Astrocyte (in vitro differentiated cells and primary cell): ENCODE measurements around the gene DMTF1. TPM values are rescaled to one million over a fixed set of nuclear protein-coding genes. Genes with fewer than 3 reads are reported as not detected.

Experiments
- DNase-seq: peaks from one replicate; pipeline ENCODE4 v3.0.0-alpha.2; 2010; ENCODE audit warnings: low read depth
- FAIRE-seq: peaks from 2 replicates; lab custom pipeline; 2011; peaks lifted over from hg19 to GRCh38; lab: Jason Lieb, UNC
- H2AFZ ChIP-seq: 2 replicates; pipeline ENCODE4 v1.6.0; 2012; ENCODE audit warnings: low read depth, low read length, inconsistent platforms
- H3K27ac ChIP-seq: 2 replicates; pipeline ENCODE4 v1.5.1; 2011; ENCODE audit warnings: low read depth, low read length, inconsistent platforms
- H3K27me3 ChIP-seq: 2 replicates; pipeline ENCODE4 v1.6.0; 2011; ENCODE audit warnings: low read length, inconsistent platforms; ENCODE audit not compliant: insufficient read depth
- H3K36me3 ChIP-seq: 2 replicates; pipeline ENCODE4 v1.5.1; 2011; ENCODE audit warnings: low read length, inconsistent platforms; ENCODE audit not compliant: insufficient read depth
- H3K4me1 ChIP-seq: 2 replicates; pipeline ENCODE4 v1.5.1; 2011; ENCODE audit warnings: low read length, inconsistent platforms; ENCODE audit not compliant: insufficient read depth
- H3K4me2 ChIP-seq: 2 replicates; pipeline ENCODE4 v1.6.0; 2012; ENCODE audit warnings: low read length, inconsistent platforms
- H3K4me3 ChIP-seq: 2 replicates; pipeline ENCODE4 v1.5.1; 2011; ENCODE audit warnings: low read depth, mild to moderate bottlenecking, low read length, inconsistent platforms; ENCODE audit not compliant: insufficient read depth
- H3K79me2 ChIP-seq: 2 replicates; pipeline ENCODE4 v1.6.0; 2012; ENCODE audit warnings: mild to moderate bottlenecking, low read length, inconsistent platforms; ENCODE audit not compliant: insufficient read depth
- H3K9ac ChIP-seq: 2 replicates; pipeline ENCODE4 v1.6.0; 2012; ENCODE audit warnings: mild to moderate bottlenecking, low read length, inconsistent platforms
- H3K9me3 ChIP-seq: 2 replicates; pipeline ENCODE4 v1.5.1; 2012; ENCODE audit warnings: low read depth, mild to moderate bottlenecking, low read length, inconsistent platforms; ENCODE audit not compliant: insufficient read depth
- H4K20me1 ChIP-seq: 2 replicates; pipeline ENCODE4 v1.6.0; 2012; ENCODE audit warnings: low read length, inconsistent platforms; ENCODE audit not compliant: insufficient read depth
- H3K27ac Mint-ChIP-seq: one replicate; pipeline ENCODE4 v1.8.0; 2021; ENCODE audit warnings: mild to moderate bottlenecking, mixed read lengths; ENCODE audit not compliant: unreplicated experiment
- H3K27me3 Mint-ChIP-seq: one replicate; pipeline ENCODE4 v1.8.0; 2021; ENCODE audit warnings: low read depth, mixed read lengths; ENCODE audit not compliant: unreplicated experiment
- H3K36me3 Mint-ChIP-seq: one replicate; pipeline ENCODE4 v1.8.0; 2021; ENCODE audit warnings: low read depth, mixed read lengths; ENCODE audit not compliant: unreplicated experiment
- H3K4me1 Mint-ChIP-seq: one replicate; pipeline ENCODE4 v1.8.0; 2021; ENCODE audit warnings: low read depth, mixed read lengths; ENCODE audit not compliant: unreplicated experiment
- H3K4me3 Mint-ChIP-seq: one replicate; pipeline ENCODE4 v1.8.0; 2021; ENCODE audit warnings: mild to moderate bottlenecking, moderate library complexity, mixed read lengths; ENCODE audit not compliant: unreplicated experiment
- H3K9me3 Mint-ChIP-seq: one replicate; pipeline ENCODE4 v1.8.0; 2021; ENCODE audit warnings: mild to moderate bottlenecking, mixed read lengths; ENCODE audit not compliant: unreplicated experiment
- CTCF ChIP-seq: IDR thresholded peaks from 2 replicates; pipeline ENCODE4 v1.5.1; 2011; ENCODE audit warnings: low read depth, mild to moderate bottlenecking, inconsistent platforms, low read length, moderate library complexity; ENCODE audit not compliant: insufficient read depth
- EZH2 ChIP-seq: IDR thresholded peaks from 2 replicates; pipeline ENCODE4 v1.6.1; 2012; ENCODE audit warnings: mild to moderate bottlenecking, low read length, inconsistent platforms; ENCODE audit not compliant: insufficient read depth
- total RNA-seq: library from RNA; stranded (reverse); gene quantifications from 2 replicates; pipeline ENCODE4 v1.2.1, GENCODE V29; 2021

The DMTF1 gene
- total RNA-seq, 1 donor from 2014 or later, result 89.2 TPM

- H2AFZ ChIP-seq, result no peak overlapping the region
- no peak overlapping the region for H3K27ac ChIP-seq
- peaks cover 18% of the 10 kb centered on the region for H3K4me1 ChIP-seq
- H4K20me1 ChIP-seq, result peaks cover 73% of the 10 kb centered on the region
- no peaks in the 10 kb centered on the region for H3K9me3 Mint-ChIP-seq
- H3K27me3 Mint-ChIP-seq, result no peaks in the 10 kb centered on the region
- H3K79me2 ChIP-seq, result peaks cover 92% of the 10 kb centered on the region
- TF ChIP-seq CTCF, result no peak
- no peak for TF ChIP-seq EZH2
- no peak overlapping the region for H3K4me2 ChIP-seq
- no peaks in the 10 kb centered on the region for H3K9me3 ChIP-seq
- H3K4me3 Mint-ChIP-seq, result no peak overlapping the region
- peaks cover 2% of the 10 kb centered on the region for H3K36me3 Mint-ChIP-seq
- FAIRE-seq, result no peak
- peaks cover 26% of the 10 kb centered on the region for H3K4me1 Mint-ChIP-seq
- H3K9ac ChIP-seq, result no peak overlapping the region
- DNase-seq, result no peak
- H3K4me3 ChIP-seq, result no peak overlapping the region
- H3K36me3 ChIP-seq, result peaks cover under 1% of the 10 kb centered on the region
- H3K27me3 ChIP-seq, result no peaks in the 10 kb centered on the region
- no peak overlapping the region for H3K27ac Mint-ChIP-seq
Measured at GRCh38 chr7:87159538-87159937, 7.3 kb downstream of the DMTF1 start.

- Histone ChIP-seq H3K9ac (no peak overlapping the region), H3K4me3 (no peak overlapping the region), H3K4me2 (no peak overlapping the region), H3K27me3 (no peaks in the 10 kb centered on the region), H2AFZ (no peak overlapping the region), H3K4me1 (no peaks in the 10 kb centered on the region), H4K20me1 (peaks cover 48% of the 10 kb centered on the region), H3K27ac (no peak overlapping the region), H3K36me3 (peaks cover 42% of the 10 kb centered on the region), H3K79me2 (peaks cover 58% of the 10 kb centered on the region), H3K9me3 (no peaks in the 10 kb centered on the region)
- Mint-ChIP-seq H3K27ac (no peak overlapping the region), H3K9me3 (no peaks in the 10 kb centered on the region), H3K36me3 (peaks cover 6% of the 10 kb centered on the region), H3K27me3 (no peaks in the 10 kb centered on the region), H3K4me1 (no peaks in the 10 kb centered on the region), H3K4me3 (no peak overlapping the region)
- no peak for TF ChIP-seq CTCF
- TF ChIP-seq EZH2, result no peak
- FAIRE-seq, result no peak
- no peak for DNase-seq
Measured at GRCh38 chr7:87164433-87164832, 12.2 kb downstream of the DMTF1 start.

- peaks cover 12% of the 10 kb centered on the region for H3K36me3 Mint-ChIP-seq
- Histone ChIP-seq H3K27ac (no peak overlapping the region), H2AFZ (no peak overlapping the region), H3K27me3 (no peaks in the 10 kb centered on the region), H3K4me1 (no peaks in the 10 kb centered on the region), H3K9ac (no peak overlapping the region), H4K20me1 (peaks cover 40% of the 10 kb centered on the region), H3K79me2 (peaks cover 18% of the 10 kb centered on the region), H3K4me2 (no peak overlapping the region), H3K4me3 (no peak overlapping the region), H3K36me3 (peaks cover 79% of the 10 kb centered on the region), H3K9me3 (no peaks in the 10 kb centered on the region)
- H3K27me3 Mint-ChIP-seq, result no peaks in the 10 kb centered on the region
- no peak overlapping the region for H3K27ac Mint-ChIP-seq
- H3K9me3 Mint-ChIP-seq, result no peaks in the 10 kb centered on the region
- no peak overlapping the region for H3K4me3 Mint-ChIP-seq
- no peak for DNase-seq
- no peak for FAIRE-seq
- no peak for TF ChIP-seq CTCF
- no peak for TF ChIP-seq EZH2
- peaks cover 2% of the 10 kb centered on the region for H3K4me1 Mint-ChIP-seq
Measured at GRCh38 chr7:87170828-87171227, 18.6 kb downstream of the DMTF1 start.
